NOMO-1 treated with dmso at 0.1 percent for 144 hours (cell line): ENCODE measurements around the gene DYNLL2.
"Not testable (repeated sequence)": the region's sequence is repeated elsewhere in the genome, so short reads cannot be mapped to it uniquely, and the experiment has no call there.

ENCODE experiments used
- DNase-seq: peaks from one replicate; lab custom pipeline; 2025; ENCODE audit not compliant: unreplicated experiment; lab: John Stamatoyannopoulos, UW

The DYNLL2 gene

GRCh38 chr17:58082870-58083490 lies at the start of gene DYNLL2:
TSS of gene DYNLL2 (plus strand) at chr17:58083419. CDS start at chr17:58087091, 3,672 bp downstream.
- peak; percentile 82 for DNase-seq

- no peak for DNase-seq
Observed at GRCh38 chr17:58039975-58040374, 43.2 kb upstream of the DYNLL2 start.

- DNase-seq, result no peak
Observed at GRCh38 chr17:58040386-58040785, 42.8 kb upstream of the DYNLL2 start.

GRCh38 chr17:58041161-58041560 lies 42.1 kb upstream of the DYNLL2 start:
- DNase-seq, result no peak

GRCh38 chr17:58043221-58044181 lies 39.7 kb upstream of the DYNLL2 start:
- DNase-seq, result no peak

- not testable (repeated sequence) for DNase-seq
Observed at GRCh38 chr17:58044256-58044655, 39.0 kb upstream of the DYNLL2 start.

- DNase-seq, result no peak
Observed at GRCh38 chr17:58046239-58047094, 36.8 kb upstream of the DYNLL2 start.

- DNase-seq, result no peak
Observed at GRCh38 chr17:58047376-58048150, 35.7 kb upstream of the DYNLL2 start.

GRCh38 chr17:58049533-58049932 lies 33.7 kb upstream of the DYNLL2 start:
- no peak for DNase-seq

- no peak for DNase-seq
Observed at GRCh38 chr17:58050966-58051365, 32.3 kb upstream of the DYNLL2 start.

- DNase-seq, result no peak
Observed at GRCh38 chr17:58051468-58051867, 31.8 kb upstream of the DYNLL2 start.

- no peak for DNase-seq
Observed at GRCh38 chr17:58052407-58052806, 30.8 kb upstream of the DYNLL2 start.

GRCh38 chr17:58052945-58053715 lies 30.1 kb upstream of the DYNLL2 start:
- no peak for DNase-seq

- DNase-seq, result no peak
Observed at GRCh38 chr17:58054641-58055040, 28.6 kb upstream of the DYNLL2 start.

GRCh38 chr17:58056476-58056875 lies 26.7 kb upstream of the DYNLL2 start:
- no peak for DNase-seq

- no peak for DNase-seq
Observed at GRCh38 chr17:58059141-58059540, 24.1 kb upstream of the DYNLL2 start.

- no peak for DNase-seq
Observed at GRCh38 chr17:58060596-58061191, 22.5 kb upstream of the DYNLL2 start.

- DNase-seq, result no peak
Observed at GRCh38 chr17:58061672-58062071, 21.5 kb upstream of the DYNLL2 start.

GRCh38 chr17:58065238-58065637 lies 18.0 kb upstream of the DYNLL2 start:
- DNase-seq, result no peak
